LNCAP (cell line): Measurements from ENCODE around the gene KCTD17.

Experiments used
- CTCF ChIP-seq: fragments of 450-650 bp; IDR thresholded peaks from 2 replicates; pipeline ENCODE4 v1.5.1; 2017; ENCODE audit warnings: mild to moderate bottlenecking

KCTD17 gene

GRCh38 chr22:37089434-37089833 lies 37.9 kb downstream of the KCTD17 start:
- no peak for TF ChIP-seq CTCF

- no peak for TF ChIP-seq CTCF
These were observed 39.6 kb downstream of the KCTD17 start for GRCh38 chr22:37090920-37091695.

GRCh38 chr22:37091994-37092393 lies 40.5 kb downstream of the KCTD17 start:
- TF ChIP-seq CTCF: no peak

GRCh38 chr22:37092997-37093396 lies 41.5 kb downstream of the KCTD17 start:
- no peak for TF ChIP-seq CTCF

GRCh38 chr22:37094239-37094638 lies 42.7 kb downstream of the KCTD17 start:
- TF ChIP-seq CTCF: no peak

- TF ChIP-seq CTCF: no peak
These were observed 43.6 kb downstream of the KCTD17 start for GRCh38 chr22:37095113-37095512.

- no peak for TF ChIP-seq CTCF
These were observed 45.8 kb downstream of the KCTD17 start for GRCh38 chr22:37097346-37097745.
